Skeletal muscle cell (primary cell): ENCODE data around the gene SUN1.
"Not testable (repeated sequence)": the region's sequence is repeated elsewhere in the genome, so short reads cannot be mapped to it uniquely, and the experiment has no call there.

Source experiments
- DNase-seq: peaks from one replicate; pipeline ENCODE4 v3.0.0-alpha.2; 2010; ENCODE audit warnings: low read depth
- H3K4me3 ChIP-seq: 2 replicates; pipeline ENCODE4 v1.5.1; 2011; ENCODE audit warnings: low read depth, mild to moderate bottlenecking, control low read depth, low read length, moderate library complexity

SUN1 gene

DNA sequence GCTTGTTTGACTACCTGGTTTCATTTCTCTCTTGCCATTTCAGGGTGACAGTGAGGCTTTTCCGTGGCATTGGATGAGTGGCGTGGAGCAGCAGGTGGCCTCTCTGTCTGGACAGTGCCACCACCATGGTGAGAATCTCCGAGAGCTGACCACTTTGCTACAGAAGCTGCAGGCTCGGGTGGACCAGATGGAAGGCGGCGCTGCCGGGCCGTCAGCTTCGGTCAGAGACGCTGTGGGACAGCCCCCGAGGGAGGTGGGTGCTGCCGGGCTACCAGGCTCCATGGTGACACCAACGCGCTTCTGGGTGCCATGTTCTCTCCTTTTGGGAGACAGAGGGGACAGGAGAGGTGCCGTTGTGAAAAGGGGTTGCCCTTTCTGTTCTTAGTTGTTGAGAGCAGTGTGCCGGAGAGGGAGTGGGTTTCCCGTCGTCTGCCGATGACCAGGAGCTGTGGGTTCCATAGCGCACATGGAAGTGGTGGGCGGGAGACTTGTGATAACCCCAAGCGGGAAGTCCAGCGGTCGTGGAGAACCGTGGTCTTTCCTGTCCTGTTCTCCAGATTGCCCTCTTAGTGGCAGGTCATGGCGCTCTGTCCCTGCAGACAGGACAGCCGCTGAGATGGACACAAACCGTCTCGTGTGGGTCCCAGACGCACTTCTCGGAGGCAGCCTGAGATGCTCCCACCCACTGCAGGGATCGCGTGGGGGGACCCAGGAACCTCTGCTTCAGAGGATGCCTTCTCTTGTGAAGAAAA, 21.3 kb downstream of the SUN1 start:
- DNase-seq: no peak
- H3K4me3 ChIP-seq: no peak overlapping the region

DNA sequence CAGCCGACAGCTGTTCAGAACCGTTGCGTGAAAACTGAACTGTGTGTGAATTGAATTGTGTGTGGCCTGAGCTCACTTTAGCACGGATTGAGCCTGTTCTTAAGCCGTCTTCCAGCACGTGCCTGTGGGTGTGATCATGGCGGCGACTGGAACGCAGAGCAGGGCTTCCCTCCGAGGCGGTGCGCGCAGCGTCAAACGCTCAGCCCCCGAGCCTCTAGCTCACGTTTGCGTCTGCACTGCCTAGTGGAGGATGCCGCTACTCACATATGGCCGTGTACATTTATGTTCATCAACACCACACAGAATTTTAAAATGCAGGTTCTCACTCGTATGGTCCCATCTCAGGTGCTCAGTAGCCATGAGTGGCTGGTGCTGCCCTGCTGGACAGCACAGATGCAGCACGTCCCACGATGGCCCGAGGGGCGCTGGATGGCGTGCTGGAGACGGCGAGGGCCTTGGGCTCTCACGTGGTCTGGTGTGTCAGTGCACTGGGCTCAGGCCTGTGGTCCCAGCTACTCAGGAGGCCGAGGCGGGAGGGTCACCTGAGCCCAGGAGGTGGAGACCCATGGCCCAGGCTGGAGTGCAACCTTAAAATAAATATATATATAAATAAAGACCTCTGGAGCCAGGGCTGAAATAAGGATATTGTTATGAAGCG, 22.0 kb downstream of the SUN1 start:
- no peak overlapping the region for H3K4me3 ChIP-seq
- no peak for DNase-seq

DNA sequence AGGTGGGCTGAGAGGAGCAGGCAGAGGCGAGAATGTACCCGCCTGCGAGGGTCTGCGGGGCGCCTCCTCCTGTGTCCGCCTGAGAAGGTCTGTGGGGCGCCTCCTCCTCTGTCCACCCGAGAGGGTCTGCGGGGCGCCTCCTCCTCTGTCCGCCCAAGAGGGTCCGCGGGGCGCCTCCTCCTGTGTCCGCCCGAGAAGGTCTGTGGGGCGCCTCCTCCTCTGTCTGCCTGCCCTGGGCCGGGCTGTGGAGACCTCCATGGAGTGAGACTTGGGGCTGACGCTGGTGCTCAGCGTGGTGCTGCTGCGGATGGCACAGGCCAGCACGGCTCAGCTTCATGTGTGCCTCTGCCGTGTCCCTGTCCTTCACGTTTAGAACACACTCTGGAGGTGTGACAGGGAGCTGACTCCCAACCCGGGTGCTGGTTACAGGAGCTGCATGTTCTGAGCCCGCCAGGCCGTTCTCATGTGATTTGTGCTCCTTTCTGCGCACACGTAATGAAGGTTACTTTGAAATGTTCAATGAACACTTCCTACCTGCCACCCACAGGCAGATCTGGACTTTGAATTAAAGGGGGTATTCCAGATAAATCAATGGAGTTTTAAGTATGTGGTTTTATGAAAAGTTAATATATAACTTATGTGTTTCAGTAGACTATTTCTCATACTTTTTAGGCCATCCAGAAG, 23.6 kb downstream of the SUN1 start:
- no peak for DNase-seq
- H3K4me3 ChIP-seq: no peak overlapping the region

DNA sequence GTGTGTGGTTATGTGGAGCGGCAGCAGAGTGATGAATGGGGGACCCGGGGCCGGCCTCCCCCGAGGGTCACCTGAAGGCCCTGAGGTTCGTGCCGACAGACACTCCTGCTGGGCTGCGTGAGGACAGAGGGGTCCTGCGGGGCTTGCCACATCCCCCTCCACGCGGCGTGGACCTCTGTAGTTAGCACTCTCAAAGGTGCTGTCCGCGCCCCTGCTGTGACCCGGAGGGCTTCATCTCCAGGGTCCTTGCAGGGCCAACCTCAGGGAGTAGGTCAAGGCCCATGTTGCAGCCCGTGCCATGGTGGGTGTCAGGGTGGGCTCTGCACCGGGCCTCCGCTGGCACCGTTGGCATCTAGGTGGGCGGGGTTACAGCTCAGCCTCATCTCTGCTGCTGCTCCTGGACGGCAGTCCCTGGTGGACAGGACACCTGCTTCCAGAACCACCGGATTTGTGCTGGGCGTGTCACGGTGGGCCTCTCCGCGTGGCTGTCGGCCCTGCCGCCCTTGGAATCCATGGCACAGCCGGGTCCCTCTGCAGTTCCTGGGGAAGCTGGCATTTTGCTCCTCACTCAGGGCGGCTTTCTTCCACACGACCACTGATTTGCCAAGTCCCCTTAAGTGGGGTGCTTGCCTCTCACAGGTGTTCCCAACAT, 24.3 kb downstream of the SUN1 start:
- DNase-seq: no peak
- no peak overlapping the region for H3K4me3 ChIP-seq

DNA sequence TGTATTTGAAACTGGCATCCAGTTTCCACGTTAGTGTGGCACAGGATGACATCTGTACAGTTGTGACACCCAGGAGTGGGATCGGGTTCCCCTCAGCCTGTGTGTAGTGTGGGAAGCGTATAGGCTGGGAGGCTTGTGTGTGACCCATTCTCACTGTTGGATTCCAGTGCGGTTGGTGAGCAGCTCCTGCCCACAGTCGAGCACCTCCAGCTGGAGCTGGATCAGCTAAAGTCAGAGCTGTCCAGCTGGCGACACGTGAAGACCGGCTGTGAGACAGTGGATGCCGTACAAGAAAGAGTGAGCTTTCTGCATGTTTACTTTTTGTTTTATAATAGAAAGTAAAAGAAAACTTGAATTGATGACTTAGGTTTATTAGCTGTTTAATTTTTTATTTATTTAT, 25.4 kb downstream of the SUN1 start:
- DNase-seq: no peak
- H3K4me3 ChIP-seq: no peak overlapping the region

DNA sequence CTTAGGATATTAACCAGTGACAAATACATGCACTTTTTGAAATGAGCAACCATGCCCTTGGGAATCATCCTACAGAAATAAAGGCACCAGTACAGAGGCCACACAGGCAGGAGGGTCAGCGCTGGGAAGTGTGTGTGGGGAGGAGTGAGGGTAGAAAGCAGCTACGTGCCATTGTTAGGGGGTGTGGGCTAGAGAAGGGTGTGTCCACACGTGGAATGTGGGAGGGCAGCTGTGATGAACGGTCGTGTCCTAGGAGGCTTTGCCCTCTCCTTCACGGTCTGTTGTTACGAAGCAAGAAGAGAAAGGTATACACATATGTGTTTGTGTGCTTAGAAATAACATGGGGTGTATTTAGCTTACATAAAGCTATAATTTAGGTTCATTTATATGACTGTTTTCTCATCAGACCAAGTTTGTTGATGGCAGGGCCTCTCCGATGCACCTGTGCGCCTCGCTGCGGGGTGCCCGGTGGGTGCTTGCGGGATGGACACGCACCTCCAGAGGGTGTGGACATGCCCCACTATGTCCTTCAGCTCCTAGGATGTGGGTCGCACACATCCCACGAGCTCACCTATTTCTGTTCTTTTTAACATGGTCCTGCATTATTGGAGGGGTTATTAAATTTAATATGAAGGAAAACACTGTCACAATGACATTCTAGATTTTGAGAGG, 27.2 kb downstream of the SUN1 start:
- H3K4me3 ChIP-seq: no peak overlapping the region
- no peak for DNase-seq

DNA sequence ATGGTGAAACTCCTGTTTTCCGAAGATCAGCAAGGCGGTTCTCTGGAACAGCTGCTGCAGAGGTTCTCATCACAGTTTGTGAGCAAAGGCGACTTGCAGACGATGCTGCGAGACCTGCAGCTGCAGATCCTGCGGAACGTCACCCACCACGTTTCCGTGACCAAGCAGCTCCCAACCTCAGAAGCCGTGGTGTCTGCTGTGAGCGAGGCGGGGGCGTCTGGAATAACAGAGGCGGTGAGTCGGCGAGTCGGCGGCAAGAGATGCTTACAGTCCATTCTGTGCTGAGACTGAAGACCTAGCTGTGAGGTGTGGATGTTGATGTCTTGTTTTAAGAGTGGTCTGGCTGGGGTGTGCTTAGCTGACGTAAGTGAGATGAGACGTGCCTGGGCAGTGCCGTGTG, 27.9 kb downstream of the SUN1 start:
- no peak for DNase-seq
- H3K4me3 ChIP-seq: no peak overlapping the region

DNA sequence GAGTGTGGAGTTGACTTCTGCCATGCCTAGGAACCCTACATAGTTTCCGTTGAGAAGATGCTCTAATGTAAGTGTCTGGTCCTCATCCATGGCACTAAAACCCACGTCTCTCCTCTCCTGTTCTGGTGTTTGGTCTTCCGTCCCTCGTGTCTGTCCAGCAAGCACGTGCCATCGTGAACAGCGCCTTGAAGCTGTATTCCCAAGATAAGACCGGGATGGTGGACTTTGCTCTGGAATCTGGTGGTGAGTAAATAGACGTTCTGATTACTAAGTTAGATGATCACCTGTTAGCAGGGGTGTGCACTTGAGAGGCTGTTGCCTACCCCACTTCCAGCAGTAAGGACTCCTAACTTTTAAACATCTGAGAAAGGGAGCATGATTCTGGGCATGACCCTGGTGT, 28.9 kb downstream of the SUN1 start:
- no peak for DNase-seq
- H3K4me3 ChIP-seq: no peak overlapping the region

DNA sequence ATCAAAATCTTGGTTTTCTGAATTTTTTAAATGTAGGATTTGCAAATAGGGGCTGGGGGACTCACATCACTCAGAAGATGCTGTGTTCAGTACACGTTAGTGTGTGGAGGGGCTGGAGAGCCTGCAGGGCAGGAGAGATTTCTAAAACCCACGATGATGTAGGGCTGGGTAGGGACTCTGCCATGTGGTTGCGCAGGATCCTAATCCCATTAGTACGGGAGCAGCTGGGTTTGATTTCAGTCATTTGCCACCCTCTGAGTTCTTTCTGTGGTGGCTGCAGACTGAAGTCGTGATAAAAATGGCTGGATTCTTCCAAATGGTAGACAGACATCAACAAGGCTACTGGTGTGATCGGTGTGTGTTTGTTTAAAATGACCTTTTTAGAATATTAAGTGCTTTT, 29.9 kb downstream of the SUN1 start:
- DNase-seq: no peak
- H3K4me3 ChIP-seq: no peak overlapping the region

DNA sequence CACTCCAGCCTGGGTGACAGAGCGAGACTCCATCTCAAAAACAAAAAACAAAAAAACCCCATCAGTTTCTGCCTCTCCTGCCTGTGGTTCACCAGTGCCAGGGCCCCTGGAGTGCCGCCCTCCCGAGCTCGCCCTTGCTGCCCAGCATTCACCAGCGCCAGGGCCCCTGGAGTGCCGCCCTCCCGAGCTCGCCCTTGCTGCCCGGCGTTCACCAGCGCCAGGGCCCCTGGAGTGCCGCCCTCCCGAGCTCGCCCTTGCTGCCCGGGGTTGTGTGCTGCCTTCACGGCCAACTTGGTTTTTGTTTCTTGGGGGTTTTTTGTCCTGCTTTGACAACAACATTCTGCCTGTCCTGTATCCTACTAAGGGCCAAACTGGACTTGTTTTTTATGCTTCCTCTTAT, 30.8 kb downstream of the SUN1 start:
- no peak for DNase-seq
- H3K4me3 ChIP-seq: no peak overlapping the region

DNA sequence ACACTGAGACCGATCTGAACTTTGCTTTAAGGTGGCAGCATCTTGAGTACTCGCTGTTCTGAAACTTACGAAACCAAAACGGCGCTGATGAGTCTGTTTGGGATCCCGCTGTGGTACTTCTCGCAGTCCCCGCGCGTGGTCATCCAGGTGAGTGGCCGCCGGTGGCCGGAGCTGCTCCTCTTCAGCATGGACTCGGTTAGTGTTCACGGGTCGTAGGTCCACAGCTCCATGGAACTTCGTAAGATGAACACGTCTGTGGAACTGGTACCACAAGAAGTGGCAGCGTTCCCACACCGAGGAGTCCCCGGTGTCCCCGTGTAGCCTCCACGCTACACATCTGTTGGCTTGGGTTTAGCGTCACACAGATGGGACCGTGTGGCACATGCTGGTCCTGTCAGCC, 33.6 kb downstream of the SUN1 start:
- no peak overlapping the region for H3K4me3 ChIP-seq
- DNase-seq: no peak

DNA sequence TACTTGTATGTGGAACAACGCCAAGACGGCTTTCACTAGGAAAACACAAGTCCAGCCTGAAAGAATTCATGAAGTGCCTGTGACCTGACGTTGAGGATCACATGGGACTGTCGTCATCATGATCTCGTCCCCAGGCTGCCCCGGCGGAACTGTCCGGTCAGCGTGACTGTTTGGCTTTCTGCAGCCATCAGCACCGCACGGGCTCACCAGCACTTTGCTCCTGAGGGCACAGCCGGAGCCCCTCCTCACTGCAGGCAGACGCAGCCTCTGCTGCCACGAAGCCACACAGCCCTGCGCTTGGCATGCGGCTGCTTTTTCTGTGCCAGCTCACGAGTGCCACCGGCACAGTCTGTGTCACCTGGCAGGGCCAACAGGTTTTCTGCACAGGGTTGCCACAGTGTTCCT, 34.7 kb downstream of the SUN1 start:
- no peak overlapping the region for H3K4me3 ChIP-seq
- no peak for DNase-seq

DNA sequence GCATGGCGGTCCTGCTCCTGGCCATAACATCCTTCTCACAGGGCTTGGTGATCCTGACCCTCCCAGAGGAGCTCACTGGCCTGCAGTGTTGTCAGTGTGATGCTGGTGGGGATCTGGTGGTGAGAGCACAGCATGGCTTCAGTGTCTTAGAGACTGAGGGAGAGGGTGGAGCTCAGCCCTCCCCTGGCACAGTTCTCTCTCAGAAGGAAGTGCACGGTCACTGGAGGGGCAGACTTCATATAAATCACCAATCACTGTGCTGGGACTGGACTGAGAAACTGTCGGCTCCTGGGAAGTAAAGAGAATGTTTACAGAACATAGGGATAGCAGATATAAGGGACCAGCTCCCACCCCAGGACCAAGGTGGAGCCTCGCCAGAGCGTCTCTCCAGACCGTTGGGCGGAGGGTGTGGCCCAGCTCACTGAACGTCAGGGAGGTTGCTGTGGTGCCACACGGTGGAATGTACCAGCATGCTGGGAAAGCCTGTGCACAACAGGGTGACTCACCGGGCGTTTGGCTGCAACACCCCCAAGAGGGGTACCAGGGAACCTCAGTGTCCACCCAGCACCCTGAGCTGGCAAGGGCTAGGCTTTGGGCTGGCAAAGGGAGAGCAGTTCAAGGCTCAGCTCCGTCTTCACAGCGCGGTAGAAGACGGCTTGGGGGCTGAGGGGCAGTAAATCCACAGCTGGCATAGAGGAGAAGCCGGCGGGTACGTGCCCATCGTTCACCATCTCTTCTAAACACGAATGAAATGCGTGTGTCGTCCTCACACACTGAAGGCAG, 35.3 kb downstream of the SUN1 start:
- peak; percentile 6 for DNase-seq
- H3K4me3 ChIP-seq: no peak overlapping the region

DNA sequence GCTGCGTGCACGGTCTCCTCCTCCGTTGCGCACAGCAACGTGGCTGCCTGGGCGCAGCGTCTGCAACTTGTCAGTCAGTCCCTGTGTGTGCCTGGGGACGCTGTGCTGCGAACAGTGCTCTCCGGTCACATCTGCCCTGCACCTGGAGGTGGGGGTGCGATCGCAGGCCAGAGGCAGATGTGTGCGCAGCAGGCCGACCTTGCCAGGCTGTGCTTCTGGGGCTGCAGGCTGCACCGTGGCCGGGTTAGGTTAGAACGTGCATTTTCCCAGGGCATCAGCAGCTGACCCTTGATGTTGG, 35.9 kb downstream of the SUN1 start:
- no peak for DNase-seq
- no peak overlapping the region for H3K4me3 ChIP-seq

DNA sequence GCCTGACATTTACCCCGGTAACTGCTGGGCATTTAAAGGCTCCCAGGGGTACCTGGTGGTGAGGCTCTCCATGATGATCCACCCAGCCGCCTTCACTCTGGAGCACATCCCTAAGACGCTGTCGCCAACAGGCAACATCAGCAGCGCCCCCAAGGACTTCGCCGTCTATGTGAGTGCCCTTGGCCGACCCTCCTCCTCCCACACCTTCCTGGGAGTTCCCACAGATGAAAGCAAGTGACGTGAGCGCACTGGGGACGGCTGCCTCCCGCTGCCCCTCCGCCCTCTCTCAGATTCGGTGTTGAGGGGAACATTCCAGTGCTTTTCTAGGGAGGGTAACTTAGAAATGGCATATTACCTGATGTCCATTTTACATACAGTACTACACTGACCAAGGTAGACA, 37.1 kb downstream of the SUN1 start:
- no peak for DNase-seq
- H3K4me3 ChIP-seq: no peak overlapping the region

DNA sequence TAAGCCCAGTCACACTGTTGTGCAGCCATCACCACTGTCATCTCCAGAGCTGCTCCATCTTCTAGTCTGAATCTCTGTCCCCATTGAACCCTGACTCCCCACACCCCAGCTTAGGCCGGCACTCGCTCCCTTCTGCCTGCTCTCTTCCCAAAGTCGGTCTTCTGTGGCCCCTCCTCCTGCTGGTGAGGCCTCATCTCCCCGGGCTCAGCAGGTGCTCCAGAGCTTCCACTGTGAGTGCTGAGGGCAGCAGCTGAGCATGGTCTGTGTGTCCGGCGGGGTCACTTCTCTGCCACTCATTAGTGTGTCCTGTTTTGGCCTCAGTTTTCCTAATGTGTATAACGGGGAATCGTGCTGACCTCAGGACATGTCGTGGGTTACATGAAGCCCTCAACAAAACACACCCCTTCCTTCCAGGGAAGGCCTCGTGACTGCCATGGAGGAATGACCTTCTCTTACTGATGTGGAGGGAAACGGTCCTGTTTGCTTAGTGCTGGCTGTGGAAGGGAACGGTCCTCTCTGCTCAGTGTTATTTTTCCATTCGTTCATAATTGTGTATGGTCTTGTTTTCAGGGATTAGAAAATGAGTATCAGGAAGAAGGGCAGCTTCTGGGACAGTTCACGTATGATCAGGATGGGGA, 39.7 kb downstream of the SUN1 start:
- DNase-seq: no peak

DNA sequence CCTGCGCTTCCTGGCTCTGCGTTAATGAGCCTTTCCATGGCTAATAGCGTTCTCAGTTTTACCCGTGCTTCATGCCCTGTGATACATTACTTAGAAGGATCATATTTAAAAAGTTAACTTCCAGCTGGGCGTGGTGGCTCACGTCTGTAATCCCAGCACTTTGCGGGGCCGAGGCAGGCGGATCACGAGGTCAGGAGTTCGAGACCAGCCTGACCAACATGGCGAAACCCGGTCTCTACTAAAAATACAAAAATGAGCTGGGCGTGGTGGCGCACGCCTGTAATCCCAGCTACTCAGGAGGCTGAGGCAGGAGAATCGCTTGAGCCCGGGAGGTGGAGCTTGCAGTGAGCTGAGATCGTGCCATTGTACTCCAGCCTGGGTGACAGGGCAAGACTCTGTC, 40.4 kb downstream of the SUN1 start:
- not testable (repeated sequence) for DNase-seq, H3K4me3 ChIP-seq

More for the DNA sequence above, 39.7 kb downstream of the SUN1 start:
- no peak overlapping the region for H3K4me3 ChIP-seq

DNA sequence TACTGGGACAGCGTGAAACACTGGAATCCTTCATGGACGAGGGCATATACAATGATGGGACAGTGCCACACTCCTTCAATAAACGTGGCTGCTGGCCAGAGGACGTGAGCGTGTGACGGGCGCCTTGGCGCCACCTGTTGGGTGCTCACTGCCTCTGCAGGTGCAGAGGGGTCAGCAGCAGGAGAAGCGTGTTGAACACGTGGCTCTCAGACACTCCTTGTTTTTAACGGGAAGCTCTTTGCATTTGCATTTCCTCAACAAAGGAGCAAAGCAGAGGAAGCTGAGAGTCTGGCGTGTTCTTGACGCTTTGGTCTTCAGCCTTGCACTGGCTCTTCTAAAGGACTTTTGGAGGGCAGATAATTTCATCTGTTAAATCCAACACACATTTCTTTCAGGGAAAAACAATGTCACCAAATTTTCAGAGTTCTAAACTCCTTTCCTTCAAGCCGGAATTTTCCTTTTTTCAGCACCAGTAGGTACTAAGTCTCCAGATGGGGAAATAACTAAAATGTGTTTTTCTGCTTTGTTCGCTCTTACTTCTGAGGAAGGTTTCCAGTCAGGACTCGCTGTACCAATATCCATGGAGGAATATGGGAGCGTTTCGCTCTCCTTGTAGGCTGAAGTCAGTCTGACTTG, 41.2 kb downstream of the SUN1 start:
- peak; percentile 29 for DNase-seq

More for the DNA sequence above, 41.2 kb downstream of the SUN1 start:
- H3K4me3 ChIP-seq: no peak overlapping the region
